A673 (cell line): ENCODE results near the gene C1orf21. TPM values are rescaled to one million over a fixed set of nuclear protein-coding genes. Genes with fewer than 3 reads are reported as not detected.

Source experiments
- BruUV-seq: library from RNA; stranded (reverse); fragments of 400-500 nt; replicated peaks from 2 replicates; lab custom pipeline; 2021; lab: Mats Ljungman, UMichigan
- CTCF ChIA-PET: fragments of 300-600 bp; sonication (Branson Sonifier 250); formaldehyde crosslinking; loops from one replicate; lab custom pipeline; 2022; ENCODE audit warnings: antibody characterized with exemption; lab: Charles Lee
- POLR2A ChIA-PET: fragments of 300-600 bp; sonication (Branson Sonifier 250); formaldehyde crosslinking; loops from one replicate; lab custom pipeline; 2022; ENCODE audit warnings: antibody characterized with exemption; ENCODE audit not compliant: low non-redundant PET; lab: Charles Lee
- DNase-seq: peaks from one replicate; pipeline ENCODE4 v3.0.0-alpha.2; 2015; ENCODE audit warnings: low spot score
- H3K27ac ChIP-seq: fragments of 200-600 bp; sonication (generic); 2 replicates; pipeline ENCODE4 v1.5.1; 2016; ENCODE audit warnings: mixed run types, low read depth, mild to moderate bottlenecking, mixed read lengths, antibody characterized with exemption, low read length; ENCODE audit not compliant: poor library complexity, severe bottlenecking
- H3K27me3 ChIP-seq: fragments of 200-600 bp; sonication (generic); replicated peaks from 2 replicates; pipeline ENCODE4 v1.6.1; 2017; ENCODE audit warnings: mixed run types, low read depth, mild to moderate bottlenecking, mixed read lengths, antibody characterized with exemption, low read length; ENCODE audit not compliant: insufficient read depth, poor library complexity
- H3K36me3 ChIP-seq: fragments of 200-600 bp; sonication (generic); 2 replicates; pipeline ENCODE4 v1.6.1; 2016; ENCODE audit warnings: mixed run types, mild to moderate bottlenecking, mixed read lengths, antibody characterized with exemption, low read length; ENCODE audit not compliant: insufficient read depth, poor library complexity, severe bottlenecking
- H3K4me1 ChIP-seq: fragments of 200-600 bp; sonication (generic); 2 replicates; pipeline ENCODE4 v1.6.1; 2017; ENCODE audit warnings: mixed run types, mild to moderate bottlenecking, mixed read lengths, antibody characterized with exemption, low read length; ENCODE audit not compliant: insufficient read depth, poor library complexity, severe bottlenecking
- H3K4me3 ChIP-seq: fragments of 200-600 bp; sonication (generic); 2 replicates; pipeline ENCODE4 v1.5.1; 2016; ENCODE audit warnings: low read depth, mixed run types, mild to moderate bottlenecking, mixed read lengths, low read length; ENCODE audit not compliant: poor library complexity, severe bottlenecking
- H3K9me3 ChIP-seq: fragments of 200-600 bp; sonication (generic); 2 replicates; pipeline ENCODE4 v1.6.1; 2016; ENCODE audit warnings: mixed run types, low read depth, mild to moderate bottlenecking, mixed read lengths, antibody characterized with exemption, low read length; ENCODE audit not compliant: poor library complexity, severe bottlenecking
- EZH2 ChIP-seq: fragments of 200-600 bp; sonication (generic); IDR thresholded peaks from 2 replicates; pipeline ENCODE4 v1.6.1; 2017; ENCODE audit warnings: borderline replicate concordance, low read depth, mild to moderate bottlenecking, mixed read lengths, antibody characterized with exemption, low read length; ENCODE audit not compliant: poor library complexity, severe bottlenecking
- intact Hi-C: fragments of 100-400 bp; cut with micrococcal nuclease; formaldehyde crosslinking; loops from one replicate; pipeline ENCODE4 v1.10.0; 2022; ENCODE audit not compliant: unreplicated experiment
- total RNA-seq: library from RNA; stranded (reverse); gene quantifications from 2 replicates; pipeline ENCODE4 v1.2.3, GENCODE V29; 2021
- TF ChIP-seq, protein P1 (sequence below): fragments of 300-800, 200-600 bp; sonication (generic); conservative IDR thresholded peaks from 2 replicates; pipeline ENCODE4 v1.5.1; 2017; ENCODE audit warnings: low read depth, mild to moderate bottlenecking, antibody characterized with exemption, low read length, moderate library complexity, mixed read lengths

Gene C1orf21
- total RNA-seq, 1 experiment from 2014 or later = 31.3 TPM

GRCh38 chr1:184646178-184646701 lies 259.4 kb downstream of the C1orf21 start:
- no TSS peak for BruUV-seq
- H3K4me3 ChIP-seq = no peak overlapping the region
- ChIA-PET POLR2A (no interaction called here), CTCF (no interaction called here)
- no peak overlapping the region for H3K27ac ChIP-seq
- no peaks in the 10 kb centered on the region for H3K36me3 ChIP-seq
- H3K4me1 ChIP-seq = no peaks in the 10 kb centered on the region
- DNase-seq = no peak
- intact Hi-C loops = no loop called here
- H3K9me3 ChIP-seq = peaks cover 4% of the 10 kb centered on the region
- H3K27me3 ChIP-seq = no peaks in the 10 kb centered on the region
- TF ChIP-seq, protein P1, sequence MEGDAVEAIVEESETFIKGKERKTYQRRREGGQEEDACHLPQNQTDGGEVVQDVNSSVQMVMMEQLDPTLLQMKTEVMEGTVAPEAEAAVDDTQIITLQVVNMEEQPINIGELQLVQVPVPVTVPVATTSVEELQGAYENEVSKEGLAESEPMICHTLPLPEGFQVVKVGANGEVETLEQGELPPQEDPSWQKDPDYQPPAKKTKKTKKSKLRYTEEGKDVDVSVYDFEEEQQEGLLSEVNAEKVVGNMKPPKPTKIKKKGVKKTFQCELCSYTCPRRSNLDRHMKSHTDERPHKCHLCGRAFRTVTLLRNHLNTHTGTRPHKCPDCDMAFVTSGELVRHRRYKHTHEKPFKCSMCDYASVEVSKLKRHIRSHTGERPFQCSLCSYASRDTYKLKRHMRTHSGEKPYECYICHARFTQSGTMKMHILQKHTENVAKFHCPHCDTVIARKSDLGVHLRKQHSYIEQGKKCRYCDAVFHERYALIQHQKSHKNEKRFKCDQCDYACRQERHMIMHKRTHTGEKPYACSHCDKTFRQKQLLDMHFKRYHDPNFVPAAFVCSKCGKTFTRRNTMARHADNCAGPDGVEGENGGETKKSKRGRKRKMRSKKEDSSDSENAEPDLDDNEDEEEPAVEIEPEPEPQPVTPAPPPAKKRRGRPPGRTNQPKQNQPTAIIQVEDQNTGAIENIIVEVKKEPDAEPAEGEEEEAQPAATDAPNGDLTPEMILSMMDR = no peak
- no peak for TF ChIP-seq EZH2

DNA sequence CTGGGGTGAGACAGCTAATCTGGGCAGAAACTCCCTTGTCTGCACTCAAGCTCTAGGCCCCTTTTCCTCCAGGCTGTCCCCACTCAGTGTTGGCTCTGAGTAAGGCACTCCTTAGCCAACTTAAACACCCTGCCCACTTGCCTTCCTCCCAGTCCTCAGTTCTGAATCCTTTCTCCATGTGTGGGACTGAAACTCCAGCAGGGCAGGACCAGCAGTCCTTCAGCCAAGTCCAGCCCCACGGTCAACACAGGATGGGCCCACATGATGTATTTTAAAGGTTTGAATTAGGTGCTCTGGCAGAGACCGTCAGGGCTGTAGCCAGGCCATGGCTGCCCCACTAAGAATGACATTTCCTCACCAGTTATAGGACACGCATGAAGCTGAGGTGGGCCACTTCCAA lies 260.0 kb downstream of the C1orf21 start:
- Histone ChIP-seq H3K27ac (no peak overlapping the region), H3K9me3 (peaks cover 4% of the 10 kb centered on the region), H3K36me3 (no peaks in the 10 kb centered on the region), H3K4me1 (no peaks in the 10 kb centered on the region), H3K27me3 (no peaks in the 10 kb centered on the region), H3K4me3 (no peak overlapping the region)
- BruUV-seq = no TSS peak
- intact Hi-C loops = no loop called here
- POLR2A ChIA-PET = no interaction called here
- TF ChIP-seq, protein P1 = no peak
- TF ChIP-seq EZH2 = no peak
- CTCF ChIA-PET = no interaction called here
- DNase-seq = no peak

GRCh38 chr1:184647471-184647870 lies 260.6 kb downstream of the C1orf21 start:
- TF ChIP-seq, protein P1 = no peak
- TF ChIP-seq EZH2 = no peak
- Histone ChIP-seq H3K27ac (no peak overlapping the region), H3K9me3 (peaks cover 4% of the 10 kb centered on the region), H3K4me3 (no peak overlapping the region), H3K36me3 (no peaks in the 10 kb centered on the region), H3K27me3 (no peaks in the 10 kb centered on the region), H3K4me1 (no peaks in the 10 kb centered on the region)
- intact Hi-C loops = no loop called here
- no TSS peak for BruUV-seq
- CTCF ChIA-PET = no interaction called here
- POLR2A ChIA-PET = no interaction called here
- no peak for DNase-seq
